OCI-LY3 (cell line): ENCODE results near the gene HIVEP3.

Experiments
- H2AFZ ChIP-seq: fragments of 200-600, 300-600 bp; shearing (Covaris generic); 2 replicates; pipeline ENCODE4 v1.6.0; 2014; ENCODE audit warnings: antibody characterized with exemption, low read depth, low read length
- H3K27ac ChIP-seq: fragments of 200-600, 300-600 bp; sonication (generic); 2 replicates; pipeline ENCODE4 v1.5.1; 2014; ENCODE audit warnings: mild to moderate bottlenecking, low read length, moderate library complexity, mixed read lengths
- H3K27me3 ChIP-seq: fragments of 200-600, 300-600 bp; sonication (generic); 2 replicates; pipeline ENCODE4 v1.6.1; 2014; ENCODE audit warnings: low read depth, low read length, mixed read lengths
- H3K36me3 ChIP-seq: fragments of 200-600, 300-600 bp; sonication (generic); replicated peaks from 2 replicates; pipeline ENCODE3; 2014; ENCODE audit warnings: low read depth, low read length, mixed read lengths
- H3K4me1 ChIP-seq: fragments of 300-600, 200-600 bp; sonication (generic); 2 replicates; pipeline ENCODE4 v1.6.1; 2014; ENCODE audit warnings: low read length, mixed read lengths
- H3K4me2 ChIP-seq: fragments of 200-600, 300-600 bp; sonication (generic); 2 replicates; pipeline ENCODE4 v1.6.1; 2014; ENCODE audit warnings: low read length, mixed read lengths
- H3K4me3 ChIP-seq: fragments of 300-600, 200-600 bp; sonication (generic); 2 replicates; pipeline ENCODE4 v1.5.1; 2014; ENCODE audit warnings: antibody characterized with exemption, mild to moderate bottlenecking, low read length, moderate library complexity
- H3K79me2 ChIP-seq: fragments of 300-600, 200-600 bp; shearing (Covaris generic); 2 replicates; pipeline ENCODE4 v1.6.1; 2014; ENCODE audit warnings: mild to moderate bottlenecking, low read length, mixed read lengths
- H3K9ac ChIP-seq: fragments of 300-600, 200-600 bp; shearing (Covaris generic); 2 replicates; pipeline ENCODE4 v1.6.0; 2014; ENCODE audit warnings: mild to moderate bottlenecking, low read length, moderate library complexity
- H3K9me3 ChIP-seq: fragments of 200-600, 300-600 bp; shearing (Covaris generic); 2 replicates; pipeline ENCODE4 v1.6.1; 2014; ENCODE audit warnings: low read length, mixed read lengths; ENCODE audit not compliant: insufficient read depth
- H4K20me1 ChIP-seq: fragments of 200-600, 300-600 bp; sonication (generic); 2 replicates; pipeline ENCODE4 v1.6.1; 2016; ENCODE audit warnings: low read length, mixed read lengths; ENCODE audit not compliant: insufficient read depth
- CTCF ChIP-seq: fragments of 200-600, 300-600 bp; sonication (generic); IDR thresholded peaks from 2 replicates; pipeline ENCODE4 v1.5.1; 2014; ENCODE audit warnings: antibody characterized with exemption, low read length, low read depth
- EZH2phosphoT487 ChIP-seq: fragments of 200-600 bp; shearing (Covaris generic); IDR thresholded peaks from 2 replicates; pipeline ENCODE4 v1.6.1; 2018; ENCODE audit warnings: antibody characterized with exemption, mixed run types, low read depth

The HIVEP3 gene

GRCh38 chr1:41915786-41916571 lies 2.7 kb downstream of the HIVEP3 start:
- H3K4me1 ChIP-seq: peaks cover 28% of the 10 kb centered on the region
- H3K4me2 ChIP-seq: no peak overlapping the region
- no peak overlapping the region for H3K4me3 ChIP-seq

DNA sequence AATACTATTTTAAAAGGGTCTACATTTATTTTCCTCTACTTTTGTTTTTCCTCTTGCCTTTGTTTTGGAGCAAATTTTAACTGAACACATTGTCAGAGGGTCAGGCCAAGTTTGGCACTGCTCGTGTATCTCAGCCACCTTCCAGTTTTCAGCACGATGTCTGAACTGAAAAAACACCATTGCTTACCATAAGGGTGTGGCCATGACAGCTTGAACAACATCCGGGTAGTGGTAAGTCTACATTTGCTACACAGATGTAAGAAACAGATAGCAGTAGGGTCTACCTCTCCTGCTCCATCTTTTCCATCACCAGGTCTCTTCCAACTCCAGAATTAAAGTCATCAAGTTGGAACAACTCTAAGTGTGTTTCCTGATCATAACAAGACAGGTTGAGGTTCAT lies 4.2 kb downstream of the HIVEP3 start:
- Histone ChIP-seq H3K36me3 (peaks cover 12% of the 10 kb centered on the region), H3K27ac (no peak overlapping the region), H3K9ac (no peak overlapping the region), H3K4me3 (no peak overlapping the region), H3K4me1 (peaks cover 16% of the 10 kb centered on the region), H3K4me2 (no peak overlapping the region), H3K9me3 (0 out of 2 replicates have a peak, but pooled peaks cover under 1% of the 10 kb centered on the region), H2AFZ (no peak overlapping the region), H3K79me2 (peaks cover 32% of the 10 kb centered on the region), H4K20me1 (no peaks in the 10 kb centered on the region; the same call in 1 of the 2 replicates), H3K27me3 (no peaks in the 10 kb centered on the region)
- TF ChIP-seq EZH2phosphoT487 (no peak), CTCF (no peak)

More at GRCh38 chr1:41915786-41916571, 2.7 kb downstream of the HIVEP3 start:
- Histone ChIP-seq H3K27me3 (no peaks in the 10 kb centered on the region), H3K27ac (no peak overlapping the region), H4K20me1 (no peaks in the 10 kb centered on the region; the same call in 1 of the 2 replicates), H3K79me2 (peaks cover 32% of the 10 kb centered on the region), H3K36me3 (peaks cover 12% of the 10 kb centered on the region), H3K9ac (no peak overlapping the region), H2AFZ (no peak overlapping the region), H3K9me3 (no peaks in the 10 kb centered on the region)
- TF ChIP-seq EZH2phosphoT487 (no peak), CTCF (no peak)

GRCh38 chr1:41913014-41913413 lies 5.7 kb downstream of the HIVEP3 start:
- TF ChIP-seq CTCF (no peak), EZH2phosphoT487 (no peak)
- peaks cover 15% of the 10 kb centered on the region for H3K36me3 ChIP-seq
- peaks cover 25% of the 10 kb centered on the region for H3K79me2 ChIP-seq
- H3K27me3 ChIP-seq: no peaks in the 10 kb centered on the region
- no peak overlapping the region for H3K4me3 ChIP-seq
- 0 out of 2 replicates have a peak, but pooled peaks cover 5% of the 10 kb centered on the region for H3K9me3 ChIP-seq
- H3K27ac ChIP-seq: no peak overlapping the region
- no peak overlapping the region for H3K9ac ChIP-seq
- H2AFZ ChIP-seq: no peak overlapping the region
- H4K20me1 ChIP-seq: no peaks in the 10 kb centered on the region; the same call in 1 of the 2 replicates
- peaks cover 8% of the 10 kb centered on the region for H3K4me1 ChIP-seq
- H3K4me2 ChIP-seq: no peak overlapping the region

- Histone ChIP-seq H3K9ac (no peak overlapping the region), H3K27me3 (no peaks in the 10 kb centered on the region), H2AFZ (no peak overlapping the region), H3K79me2 (peaks cover 22% of the 10 kb centered on the region), H3K9me3 (0 out of 2 replicates have a peak, but pooled peaks cover 5% of the 10 kb centered on the region), H4K20me1 (0 out of 2 replicates have a peak, but pooled peaks cover 5% of the 10 kb centered on the region), H3K4me3 (no peak overlapping the region), H3K4me1 (peaks cover 31% of the 10 kb centered on the region), H3K4me2 (no peak overlapping the region), H3K36me3 (peaks cover 6% of the 10 kb centered on the region), H3K27ac (no peak overlapping the region)
- TF ChIP-seq EZH2phosphoT487 (no peak), CTCF (no peak)
Observed at GRCh38 chr1:41908288-41908895, 10.3 kb downstream of the HIVEP3 start.
